Measurements from ENCODE around the gene BAIAP2L2.

Gene BAIAP2L2

DNA sequence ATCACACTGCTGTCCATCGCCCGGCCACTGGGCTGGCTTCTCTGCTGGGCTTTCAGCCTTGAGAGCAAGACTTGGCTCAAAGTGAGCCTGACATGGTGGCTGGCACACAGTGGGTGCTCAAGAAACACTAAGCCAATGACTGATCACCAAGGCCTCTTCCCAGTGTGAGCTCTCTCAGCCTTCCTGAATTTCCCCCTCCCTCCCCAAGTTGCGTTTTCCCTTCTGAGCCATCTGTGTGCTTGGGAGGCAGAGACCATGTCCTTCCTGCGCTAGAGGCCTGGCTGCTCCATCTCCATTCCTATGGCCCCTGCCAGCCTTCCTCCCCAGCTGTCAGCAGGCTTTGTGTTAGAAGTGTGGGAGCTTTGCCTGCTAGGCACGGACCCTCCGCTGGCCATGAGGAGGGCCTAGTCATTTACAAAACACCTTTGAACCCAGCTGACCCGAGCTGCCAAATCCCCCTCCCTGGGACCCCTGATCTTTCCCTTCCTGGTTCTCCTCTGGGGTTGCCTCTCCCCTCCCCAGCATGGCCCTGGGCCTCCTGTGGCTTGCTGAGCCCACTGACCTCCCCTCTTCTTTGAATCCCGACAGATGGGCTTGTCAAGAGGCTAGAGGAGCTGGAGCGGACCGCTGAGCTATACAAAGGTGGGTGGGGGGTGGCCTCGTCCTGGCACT, 40.1 kb downstream of the BAIAP2L2 start:
- no peak overlapping the region for H3K4me3 ChIP-seq (ENCODE audit: low read depth, low read length)
- TF ChIP-seq, protein P1, sequence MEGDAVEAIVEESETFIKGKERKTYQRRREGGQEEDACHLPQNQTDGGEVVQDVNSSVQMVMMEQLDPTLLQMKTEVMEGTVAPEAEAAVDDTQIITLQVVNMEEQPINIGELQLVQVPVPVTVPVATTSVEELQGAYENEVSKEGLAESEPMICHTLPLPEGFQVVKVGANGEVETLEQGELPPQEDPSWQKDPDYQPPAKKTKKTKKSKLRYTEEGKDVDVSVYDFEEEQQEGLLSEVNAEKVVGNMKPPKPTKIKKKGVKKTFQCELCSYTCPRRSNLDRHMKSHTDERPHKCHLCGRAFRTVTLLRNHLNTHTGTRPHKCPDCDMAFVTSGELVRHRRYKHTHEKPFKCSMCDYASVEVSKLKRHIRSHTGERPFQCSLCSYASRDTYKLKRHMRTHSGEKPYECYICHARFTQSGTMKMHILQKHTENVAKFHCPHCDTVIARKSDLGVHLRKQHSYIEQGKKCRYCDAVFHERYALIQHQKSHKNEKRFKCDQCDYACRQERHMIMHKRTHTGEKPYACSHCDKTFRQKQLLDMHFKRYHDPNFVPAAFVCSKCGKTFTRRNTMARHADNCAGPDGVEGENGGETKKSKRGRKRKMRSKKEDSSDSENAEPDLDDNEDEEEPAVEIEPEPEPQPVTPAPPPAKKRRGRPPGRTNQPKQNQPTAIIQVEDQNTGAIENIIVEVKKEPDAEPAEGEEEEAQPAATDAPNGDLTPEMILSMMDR (IDR thresholded peaks at IDR 0.05; ENCODE audit: insufficient read depth, low read depth, low read length, missing control alignments): no peak
- no peak for DNase-seq (ENCODE audit: low read depth)

DNA sequence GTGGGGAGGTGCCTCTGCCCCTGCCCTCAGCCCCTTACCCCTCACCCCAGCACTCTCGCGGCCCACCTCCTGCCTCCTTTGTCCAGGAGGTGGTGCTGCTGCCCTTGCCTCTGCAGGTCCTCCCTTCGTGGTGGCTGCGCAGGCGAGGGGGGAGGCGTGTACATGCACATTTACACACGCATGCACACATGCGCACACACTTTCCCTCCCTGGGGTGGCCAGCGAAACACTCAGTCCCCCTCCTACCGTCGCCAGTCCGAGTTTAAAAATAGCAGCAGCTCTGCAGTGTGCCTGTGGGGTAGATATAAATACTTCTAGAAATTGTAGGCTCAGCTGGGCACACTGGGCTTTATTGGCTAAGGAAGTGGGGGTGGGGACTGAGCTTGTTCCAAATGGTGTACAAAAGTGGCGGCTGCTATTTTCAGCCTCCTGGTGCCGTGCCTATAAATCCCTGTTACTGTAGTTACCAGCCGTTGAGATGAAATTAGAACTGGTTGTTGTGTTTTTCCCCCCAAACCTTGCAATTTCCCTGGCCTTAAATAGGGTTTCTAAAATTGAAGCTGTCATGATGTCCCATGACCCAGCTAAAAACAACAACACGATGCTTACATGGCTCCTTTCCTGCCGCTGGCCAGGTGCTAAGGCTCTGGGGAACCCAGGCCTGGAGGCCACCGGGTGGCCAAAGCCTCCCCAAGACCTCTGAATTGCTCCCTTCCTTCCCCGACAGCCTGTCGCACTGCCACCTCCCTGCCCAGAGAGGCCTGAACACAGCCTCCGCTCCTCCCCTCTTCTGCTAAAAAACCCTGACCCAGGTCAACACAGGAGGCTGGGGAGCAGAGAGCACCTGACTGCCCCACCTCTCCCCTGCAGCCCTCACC, 40.9 kb downstream of the BAIAP2L2 start:
- DNase-seq (ENCODE audit: low read depth): no peak
- TF ChIP-seq, protein P1 (IDR thresholded peaks at IDR 0.05; ENCODE audit: insufficient read depth, low read depth, low read length, missing control alignments): no peak
- no peak overlapping the region for H3K4me3 ChIP-seq (ENCODE audit: low read depth, low read length)

DNA sequence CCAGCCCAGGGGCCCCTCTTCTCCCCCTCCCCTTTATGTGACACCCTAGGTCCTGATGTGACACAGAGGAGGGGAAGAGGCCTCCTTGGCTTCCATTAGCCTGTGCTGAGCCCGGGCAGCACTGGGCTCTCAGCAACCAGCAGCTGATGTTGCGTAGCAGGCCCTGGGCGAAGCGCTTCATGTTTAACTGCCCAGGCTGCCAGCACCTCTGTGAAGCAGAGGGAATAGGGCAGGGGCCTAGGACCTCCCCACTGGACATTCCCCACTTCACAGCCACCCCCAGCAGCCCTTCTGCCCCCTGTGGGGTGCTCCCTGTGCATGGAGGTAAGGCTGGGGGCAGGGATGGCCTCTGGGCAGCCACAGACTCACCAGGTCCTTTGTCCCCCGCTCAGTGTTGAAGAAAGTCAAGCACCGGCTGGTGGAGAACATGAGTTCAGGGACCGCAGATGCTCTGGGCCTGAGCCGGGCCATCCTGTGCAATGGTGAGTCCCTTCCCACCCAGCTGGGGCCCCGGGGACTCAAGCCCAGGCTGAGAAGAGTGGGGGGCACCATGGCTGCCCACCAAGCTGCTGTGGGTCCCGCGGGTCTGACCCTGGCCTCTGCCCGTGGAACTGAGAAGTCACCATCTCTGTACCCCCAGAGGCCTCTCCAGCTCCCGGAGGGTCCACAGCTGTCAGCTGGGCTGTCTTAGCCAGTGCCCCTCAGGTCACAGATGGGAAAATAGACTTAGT, 41.7 kb downstream of the BAIAP2L2 start:
- no peak for DNase-seq (ENCODE audit: low read depth)
- no peak overlapping the region for H3K4me3 ChIP-seq (ENCODE audit: low read depth, low read length)
- TF ChIP-seq, protein P1 (IDR thresholded peaks at IDR 0.05; ENCODE audit: insufficient read depth, low read depth, low read length, missing control alignments): no peak

DNA sequence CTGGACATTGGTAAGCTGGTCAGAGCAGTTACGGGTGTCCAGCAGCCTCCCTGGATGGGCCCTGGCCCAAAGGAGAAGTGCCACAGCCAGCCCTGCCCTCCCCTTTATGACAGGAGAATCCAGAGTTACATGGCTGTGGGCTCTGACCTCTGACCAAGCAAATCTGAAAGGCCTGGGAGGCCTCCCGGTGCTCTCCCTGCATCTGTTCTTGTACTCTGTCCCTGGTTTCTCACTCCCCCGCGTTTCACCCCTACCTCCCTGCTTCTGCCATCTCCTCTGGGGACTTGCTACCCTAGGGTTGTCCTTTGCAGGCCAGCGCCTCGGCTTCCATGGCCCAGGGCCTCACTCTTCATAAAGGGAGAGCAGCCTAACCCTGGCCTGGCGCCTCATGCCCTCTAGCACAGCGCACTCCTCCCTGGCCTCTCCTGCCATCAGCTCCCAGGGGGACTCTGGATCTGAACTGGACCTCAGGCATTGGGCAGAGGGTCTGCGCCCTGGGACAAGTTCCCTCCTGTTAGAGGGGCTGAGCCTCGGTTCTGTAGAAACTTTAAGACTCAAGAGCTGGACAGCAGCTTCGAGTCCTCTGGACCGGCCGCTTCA, 42.6 kb downstream of the BAIAP2L2 start:
- no peak for DNase-seq (ENCODE audit: low read depth)
- TF ChIP-seq, protein P1 (IDR thresholded peaks at IDR 0.05; ENCODE audit: insufficient read depth, low read depth, low read length, missing control alignments): no peak
- H3K4me3 ChIP-seq (ENCODE audit: low read depth, low read length): no peak overlapping the region

DNA sequence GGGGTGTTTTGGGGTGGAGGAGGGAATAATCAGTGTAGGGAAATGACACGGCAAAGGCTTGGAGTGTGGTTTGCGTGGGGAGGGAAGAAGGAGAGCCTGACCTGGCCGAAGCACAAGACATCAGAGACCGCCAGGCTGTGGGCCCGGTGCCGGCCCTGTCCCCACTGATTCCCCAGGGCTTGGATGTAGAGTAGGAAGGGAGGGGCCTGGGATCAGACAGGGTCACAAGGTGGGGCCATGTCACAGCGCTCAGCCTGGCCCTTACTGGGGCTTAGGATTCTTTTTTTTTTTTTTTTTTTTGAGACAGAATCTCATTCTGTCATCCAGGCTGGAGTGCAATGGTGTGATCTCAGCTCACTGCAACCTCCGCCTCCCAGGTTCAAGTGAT, 43.5 kb downstream of the BAIAP2L2 start:
- H3K4me3 ChIP-seq (ENCODE audit: low read depth, low read length): no peak overlapping the region
- TF ChIP-seq, protein P1 (IDR thresholded peaks at IDR 0.05; ENCODE audit: insufficient read depth, low read depth, low read length, missing control alignments): no peak
- no peak for DNase-seq (ENCODE audit: low read depth)

DNA sequence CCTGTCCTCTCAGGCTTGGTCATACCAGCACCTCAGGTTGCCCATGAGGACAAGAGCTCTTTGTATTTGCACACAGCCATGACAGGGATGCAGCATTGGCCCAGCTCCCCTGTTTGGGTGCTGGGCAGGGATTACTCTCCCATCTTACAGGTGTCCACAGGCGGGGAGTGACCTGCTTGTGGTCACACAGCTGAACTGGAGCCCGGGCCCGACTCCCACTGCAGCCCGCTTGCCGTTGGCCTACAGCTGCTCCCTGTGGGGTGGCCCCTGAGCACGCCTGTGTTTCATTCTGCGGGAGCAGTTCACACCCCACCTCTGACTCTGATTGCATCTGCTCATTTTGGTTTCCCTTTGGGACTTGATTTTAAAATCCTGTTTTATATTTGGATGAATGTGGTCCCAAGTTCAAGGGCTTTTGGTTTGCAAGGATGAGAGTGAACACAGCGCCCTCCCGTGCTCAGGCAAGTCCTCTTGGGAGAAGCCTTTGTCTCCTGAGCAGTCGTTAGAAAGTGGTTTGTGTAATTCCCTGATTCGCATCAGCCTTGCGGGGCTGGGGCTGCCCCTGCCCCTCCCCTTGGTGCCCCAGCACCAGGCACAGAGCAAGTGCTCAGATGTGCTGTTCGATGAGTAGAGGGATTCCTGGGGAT, 44.0 kb downstream of the BAIAP2L2 start:
- H3K4me3 ChIP-seq (ENCODE audit: low read depth, low read length): no peak overlapping the region
- no peak for DNase-seq (ENCODE audit: low read depth)
- TF ChIP-seq, protein P1 (IDR thresholded peaks at IDR 0.05; ENCODE audit: insufficient read depth, low read depth, low read length, missing control alignments): no peak
